ENCODE data around the gene EML4.

The EML4 gene

GRCh38 chr2:42223067-42223854 lies 54.1 kb downstream of the EML4 start:
- H3K4me3 ChIP-seq (ENCODE audit: low read depth, low read length), result no peak overlapping the region
- TF ChIP-seq CTCF (IDR thresholded peaks at IDR 0.05; ENCODE audit: low read depth, low read length, missing control alignments), result no peak
- no peak for DNase-seq (ENCODE audit: low read depth)

- DNase-seq (ENCODE audit: low read depth), result no peak
- H3K4me3 ChIP-seq (ENCODE audit: low read depth, low read length), result no peak overlapping the region
- no peak for TF ChIP-seq CTCF (IDR thresholded peaks at IDR 0.05; ENCODE audit: low read depth, low read length, missing control alignments)
Measured at GRCh38 chr2:42223855-42224268, 54.7 kb downstream of the EML4 start.

GRCh38 chr2:42224422-42225067 lies 55.4 kb downstream of the EML4 start:
- no peak overlapping the region for H3K4me3 ChIP-seq (ENCODE audit: low read depth, low read length)
- TF ChIP-seq CTCF (IDR thresholded peaks at IDR 0.05; ENCODE audit: low read depth, low read length, missing control alignments), result no peak
- no peak for DNase-seq (ENCODE audit: low read depth)

GRCh38 chr2:42225573-42225972 lies 56.4 kb downstream of the EML4 start:
- H3K4me3 ChIP-seq (ENCODE audit: low read depth, low read length), result no peak overlapping the region
- no peak for TF ChIP-seq CTCF (IDR thresholded peaks at IDR 0.05; ENCODE audit: low read depth, low read length, missing control alignments)
- DNase-seq (ENCODE audit: low read depth), result no peak

GRCh38 chr2:42227491-42227890 lies 58.3 kb downstream of the EML4 start:
- no peak overlapping the region for H3K4me3 ChIP-seq (ENCODE audit: low read depth, low read length)
- DNase-seq (ENCODE audit: low read depth), result no peak
- TF ChIP-seq CTCF (IDR thresholded peaks at IDR 0.05; ENCODE audit: low read depth, low read length, missing control alignments), result no peak

GRCh38 chr2:42228101-42228500 lies 58.9 kb downstream of the EML4 start:
- DNase-seq (ENCODE audit: low read depth), result no peak
- TF ChIP-seq CTCF (IDR thresholded peaks at IDR 0.05; ENCODE audit: low read depth, low read length, missing control alignments), result no peak
- H3K4me3 ChIP-seq (ENCODE audit: low read depth, low read length), result no peak overlapping the region
